HG03571 (cell line): ENCODE data around the gene GYPB.
"Not testable (repeated sequence)": the region's sequence is repeated elsewhere in the genome, so short reads cannot be mapped to it uniquely, and the experiment has no call there.

Source experiments
- ATAC-seq: cut with Tn5 transposase; IDR thresholded peaks from one replicate; pipeline ENCODE4 v1.9.1; 2021; ENCODE audit not compliant: unreplicated experiment

The GYPB gene

DNA sequence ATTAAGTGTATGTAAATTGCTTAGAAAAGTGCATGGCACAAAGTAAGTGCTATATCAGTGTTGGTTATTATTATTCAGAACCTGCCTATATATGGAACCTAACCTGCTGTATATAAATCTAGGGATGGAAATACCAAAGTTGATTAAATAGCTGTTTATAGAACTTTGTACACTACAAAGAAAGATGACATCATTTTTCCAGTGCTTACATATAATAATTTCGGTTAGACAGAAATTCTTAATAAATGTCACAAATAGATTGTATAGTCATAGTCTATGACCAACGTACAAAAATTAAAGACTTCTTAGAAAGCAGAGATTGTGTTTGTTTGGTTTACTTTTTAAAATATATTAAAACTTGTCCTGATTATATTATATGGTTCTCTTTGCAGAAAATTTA lies 4.4 kb downstream of the GYPB start:
- ATAC-seq = no peak

DNA sequence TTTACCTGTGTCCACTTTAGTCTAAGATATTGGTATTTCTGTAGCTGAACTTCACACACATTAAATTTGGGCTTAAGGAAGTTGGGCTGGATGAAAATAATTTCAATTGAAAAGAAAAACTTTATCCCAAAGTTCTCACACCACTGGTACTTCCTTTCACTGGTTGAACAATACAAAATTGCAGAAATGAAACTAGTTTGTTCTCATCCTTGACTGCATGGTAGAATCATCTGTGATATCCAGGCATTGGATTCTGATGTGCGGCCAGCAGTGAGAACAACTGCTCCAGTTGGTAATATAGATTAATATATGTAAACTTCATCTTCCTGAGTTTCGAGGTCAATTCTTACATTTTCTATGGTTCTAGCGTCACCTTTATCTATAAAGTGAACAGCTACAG lies 10.6 kb downstream of the GYPB start:
- ATAC-seq = not testable (repeated sequence)

DNA sequence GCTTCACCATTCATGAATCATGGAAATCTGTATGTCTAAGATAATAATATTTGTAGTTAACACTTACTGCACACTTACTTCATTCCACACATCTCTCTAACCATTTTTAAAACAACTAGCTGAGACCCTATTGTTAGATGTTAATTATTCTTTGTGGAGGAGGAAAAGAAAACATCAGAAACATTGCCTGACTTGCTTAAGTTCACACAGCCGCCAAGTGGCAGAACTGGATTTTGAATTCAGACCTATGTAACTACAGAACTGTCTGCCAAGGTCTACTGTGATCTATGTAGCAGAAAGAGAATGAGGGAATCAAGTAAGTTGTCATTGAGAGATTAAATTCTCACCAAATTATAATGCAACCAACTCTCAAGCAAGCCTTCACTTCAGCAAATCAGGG lies 11.2 kb downstream of the GYPB start:
- not testable (repeated sequence) for ATAC-seq

DNA sequence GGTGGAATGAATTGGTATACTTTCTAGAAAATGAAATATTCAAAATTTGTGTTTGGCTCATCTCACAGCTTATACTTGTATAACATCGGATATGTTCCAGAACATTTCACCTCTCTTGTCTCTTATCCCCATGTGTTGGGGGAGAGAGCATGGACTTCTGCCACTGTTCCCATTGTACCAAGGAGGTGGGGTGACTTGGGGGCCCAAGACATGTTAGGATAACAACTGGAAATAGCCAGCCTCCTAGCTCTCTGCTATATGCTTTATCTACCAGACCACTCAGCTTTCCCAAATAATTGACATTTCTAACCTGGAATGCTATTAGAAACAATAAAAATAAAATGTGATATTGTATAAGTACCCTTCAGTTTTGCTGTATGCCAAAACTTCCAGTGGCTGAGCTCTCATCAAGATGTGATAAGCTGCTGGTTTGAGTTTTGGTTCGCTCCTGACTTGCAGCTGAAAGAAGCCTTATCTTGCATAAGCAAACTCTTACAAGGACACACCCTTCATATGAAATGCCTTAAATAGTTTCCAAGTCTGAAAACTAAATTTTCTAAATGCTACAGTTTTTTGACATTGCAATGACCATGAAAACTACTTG lies 12.9 kb downstream of the GYPB start:
- ATAC-seq = not testable (repeated sequence)

GRCh38 chr4:144005558-144005953 lies 13.6 kb downstream of the GYPB start:
- not testable (repeated sequence) for ATAC-seq

- ATAC-seq = not testable (repeated sequence)
Observed at GRCh38 chr4:144004868-144005557, 14.2 kb downstream of the GYPB start.

GRCh38 chr4:144003890-144004265 lies 15.3 kb downstream of the GYPB start:
- not testable (repeated sequence) for ATAC-seq

DNA sequence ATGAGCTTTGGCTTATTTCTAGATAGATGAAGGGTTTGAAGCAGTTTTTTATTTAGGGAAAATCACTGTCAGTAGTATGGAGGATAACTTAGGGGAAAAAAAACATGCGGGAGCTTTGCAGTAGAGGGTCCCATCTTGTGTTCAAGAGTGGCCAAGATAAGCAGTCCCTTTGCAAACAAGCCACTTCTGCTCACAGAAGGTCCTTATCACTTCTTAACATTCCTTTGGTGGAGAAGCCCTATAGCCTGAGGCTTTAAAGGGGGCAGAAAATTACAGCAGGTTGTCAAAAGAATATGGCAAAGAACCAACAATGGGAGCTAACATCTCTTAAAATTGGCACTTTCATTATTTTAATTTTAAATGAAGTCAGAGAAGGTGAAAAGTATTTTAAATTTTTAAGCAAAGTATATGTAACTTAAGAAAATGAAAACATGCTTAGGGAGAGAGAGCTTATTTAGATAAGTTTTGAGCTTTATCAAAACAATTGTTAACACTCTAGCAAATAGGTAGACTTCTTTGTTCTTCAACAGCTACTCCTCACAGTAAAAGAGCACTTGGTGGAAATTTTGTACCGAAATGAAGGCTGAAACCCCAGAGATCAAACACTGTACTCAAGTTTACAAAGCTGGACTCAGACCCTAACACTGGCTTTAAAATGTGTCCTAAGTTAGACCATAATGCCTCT lies 15.8 kb downstream of the GYPB start:
- ATAC-seq = not testable (repeated sequence)

DNA sequence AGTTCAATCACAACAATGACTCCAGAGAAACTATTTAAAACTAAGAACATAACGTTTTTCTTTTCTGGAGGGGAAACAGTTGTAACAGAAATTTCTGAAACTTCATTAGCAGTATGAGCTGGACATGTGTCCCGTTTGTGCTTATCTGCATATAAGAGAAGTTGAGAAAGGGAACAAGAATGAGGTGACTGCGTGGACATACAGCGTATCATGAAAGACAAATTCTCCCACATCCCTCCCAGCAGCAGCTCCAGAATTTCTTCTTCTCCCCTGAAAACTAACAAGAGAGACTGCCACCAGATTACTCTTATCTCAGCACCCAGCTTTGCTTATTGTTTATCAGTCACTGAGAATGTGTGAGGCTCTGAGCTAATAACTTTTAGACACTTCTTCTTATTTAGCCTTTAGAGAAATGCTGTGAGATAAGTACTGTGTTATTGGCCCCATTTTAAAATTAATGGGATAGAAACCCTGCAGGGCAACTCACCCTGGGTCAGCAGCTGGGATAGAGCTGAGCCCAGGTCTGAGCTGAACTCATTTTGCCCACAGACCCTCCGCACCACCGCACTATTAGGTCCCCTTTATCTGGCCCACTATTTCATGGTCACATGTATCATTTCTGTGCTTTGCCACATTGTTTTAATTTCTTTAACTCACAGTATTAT lies 18.7 kb downstream of the GYPB start:
- not testable (repeated sequence) for ATAC-seq

- not testable (repeated sequence) for ATAC-seq
Observed at GRCh38 chr4:143996193-143996592, 23.0 kb downstream of the GYPB start.

- not testable (repeated sequence) for ATAC-seq
Observed at GRCh38 chr4:143991761-143992160, 27.4 kb downstream of the GYPB start.

GRCh38 chr4:143990717-143991116 lies 28.5 kb downstream of the GYPB start:
- not testable (repeated sequence) for ATAC-seq

DNA sequence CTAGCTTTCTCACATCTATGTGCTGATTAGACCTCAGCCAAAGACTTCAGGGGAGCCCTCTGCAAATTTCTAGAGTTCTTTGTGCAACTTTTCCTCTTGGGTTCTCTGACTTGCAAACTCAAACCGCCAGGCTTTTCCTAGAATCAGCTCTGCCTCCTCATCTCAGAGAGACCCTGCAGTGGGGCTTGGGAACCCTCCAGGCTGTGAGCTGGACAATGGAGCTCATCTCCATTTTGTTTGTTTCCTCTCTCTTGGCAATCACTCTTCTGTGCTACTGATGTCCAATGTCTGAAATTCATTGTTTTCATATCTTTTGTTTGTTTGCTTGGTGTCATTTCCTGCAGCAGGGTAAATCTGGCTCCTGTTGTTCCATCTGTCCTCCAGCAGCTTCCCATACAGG lies 33.0 kb downstream of the GYPB start:
- ATAC-seq = no peak

- not testable (repeated sequence) for ATAC-seq
Observed at GRCh38 chr4:143980776-143981175, 38.4 kb downstream of the GYPB start.

DNA sequence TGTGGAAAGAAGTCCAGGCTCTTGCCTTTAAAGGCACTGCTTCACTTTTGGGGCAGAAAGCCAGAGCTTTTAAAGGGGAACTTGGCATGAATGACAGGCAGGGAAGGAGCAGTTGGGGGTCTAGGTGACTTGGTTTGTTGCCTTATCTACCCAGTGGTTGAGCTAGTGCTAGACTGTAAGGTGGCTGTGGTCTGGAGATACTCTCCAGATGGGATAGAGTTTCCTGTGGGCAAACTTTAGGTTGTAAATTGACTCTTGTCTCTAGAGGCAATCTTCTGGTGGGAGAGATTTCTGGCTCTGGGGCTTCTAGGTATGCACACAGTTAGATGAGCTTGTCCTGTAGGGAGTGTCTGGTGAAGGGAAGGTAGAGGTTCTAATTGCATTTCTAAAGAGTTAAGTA lies 43.7 kb downstream of the GYPB start:
- ATAC-seq = not testable (repeated sequence)

- not testable (repeated sequence) for ATAC-seq
Observed at GRCh38 chr4:143974021-143974420, 45.2 kb downstream of the GYPB start.

GRCh38 chr4:143961075-143961474 lies 58.1 kb downstream of the GYPB start:
- no peak for ATAC-seq

DNA sequence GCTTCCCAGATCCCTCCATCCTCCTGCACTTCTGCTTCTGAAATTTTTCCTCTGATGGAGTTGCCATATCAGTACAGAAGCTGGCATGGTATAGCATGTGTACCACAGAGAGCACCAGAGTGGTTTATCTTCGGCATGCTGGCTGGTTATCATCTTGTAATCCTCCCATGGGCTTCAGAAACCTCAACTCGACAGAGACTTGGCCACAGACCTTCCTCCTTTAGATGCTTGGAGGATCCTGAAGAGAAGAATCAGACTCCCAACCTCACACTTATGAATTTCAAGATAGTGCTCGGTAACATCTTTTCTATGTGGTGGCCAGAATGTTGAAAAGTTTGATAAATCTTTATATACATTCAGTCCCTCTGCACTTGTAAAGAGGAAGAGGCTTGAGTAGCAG lies 63.9 kb downstream of the GYPB start:
- not testable (repeated sequence) for ATAC-seq

DNA sequence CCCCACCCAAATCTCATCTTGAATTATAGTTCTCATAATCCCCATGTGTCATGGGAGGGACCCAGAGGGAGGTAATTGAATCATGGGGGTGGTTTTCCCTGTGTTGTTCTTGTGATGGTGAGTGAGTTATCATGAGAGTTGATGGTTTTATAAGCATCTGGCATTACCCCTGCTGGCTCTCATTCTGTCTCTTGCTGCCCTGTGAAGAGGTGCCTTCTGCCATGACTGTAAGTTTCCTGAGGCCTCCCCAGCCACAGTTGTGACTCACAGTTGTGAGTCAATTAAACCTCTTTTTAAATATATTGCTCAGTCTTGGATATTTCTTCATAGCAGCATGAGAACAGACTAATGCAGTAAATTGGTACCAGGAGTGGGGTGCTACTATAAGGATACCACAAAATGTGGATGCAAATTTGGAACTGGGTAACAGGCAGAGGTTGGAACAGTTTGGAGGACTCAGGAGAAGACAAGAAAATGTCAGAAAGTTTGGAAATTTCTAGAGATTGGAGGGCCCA lies 67.7 kb downstream of the GYPB start:
- ATAC-seq = not testable (repeated sequence)

DNA sequence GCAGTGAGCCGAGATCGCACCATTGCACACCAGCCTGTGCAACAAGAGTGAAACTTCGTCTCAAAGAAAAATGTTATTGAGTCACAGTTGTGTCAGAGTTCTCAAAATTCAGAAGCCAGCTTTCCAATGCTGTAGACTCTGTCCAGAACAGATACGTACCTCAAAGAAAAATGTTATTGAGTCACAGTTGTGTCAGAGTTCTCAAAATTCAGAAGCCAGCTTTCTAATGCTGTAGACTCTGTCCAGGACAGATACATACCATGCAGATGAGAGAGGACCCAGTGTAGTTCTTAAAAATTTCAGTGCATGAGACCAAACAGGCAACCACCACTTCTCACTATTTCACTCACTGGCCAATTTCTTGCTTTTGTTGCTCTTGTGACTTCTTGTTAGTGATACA lies 68.2 kb downstream of the GYPB start:
- not testable (repeated sequence) for ATAC-seq

DNA sequence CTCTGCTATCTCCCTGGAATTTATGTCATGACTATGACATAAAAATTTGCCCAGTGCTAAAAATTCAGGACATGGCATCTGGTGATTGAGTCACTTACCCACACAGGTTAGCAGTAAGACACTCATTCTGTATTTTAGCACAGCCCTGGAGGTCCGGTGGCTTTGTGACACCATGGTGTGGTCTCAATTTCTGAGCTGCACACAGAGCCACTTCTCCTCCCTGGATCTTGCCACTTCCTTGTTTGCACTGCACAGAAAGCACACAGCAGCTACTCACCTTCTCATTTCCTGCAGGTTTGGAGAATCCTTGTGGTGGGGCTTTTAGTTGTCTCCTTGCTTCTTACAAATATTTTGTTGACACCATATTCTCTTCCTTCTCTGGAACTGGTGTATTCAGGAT lies 69.0 kb downstream of the GYPB start:
- not testable (repeated sequence) for ATAC-seq
